ENCODE data around the gene KCTD8. TPM values are rescaled to one million over a fixed set of nuclear protein-coding genes. Genes with fewer than 3 reads are reported as not detected.

The KCTD8 gene
- total RNA-seq, 2 donors from 2014 or later, result not detected

- Mint-ChIP-seq H3K27me3 (no peaks in the 10 kb centered on the region), H3K4me3 (no peak overlapping the region), H3K27ac (no peak overlapping the region), H3K9me3 (no peaks in the 10 kb centered on the region), H3K4me1 (no peaks in the 10 kb centered on the region), H3K36me3 (ENCODE audit: low read depth) (no peaks in the 10 kb centered on the region)
- no peak for ATAC-seq (replicated peaks)
These were observed 285.9 kb downstream of the KCTD8 start for GRCh38 chr4:44162538-44163270.

GRCh38 chr4:44161756-44162155, 286.9 kb downstream of the KCTD8 start:
- H3K36me3 Mint-ChIP-seq (ENCODE audit: low read depth), result no peaks in the 10 kb centered on the region
- no peaks in the 10 kb centered on the region for H3K27me3 Mint-ChIP-seq
- H3K27ac Mint-ChIP-seq, result no peak overlapping the region
- no peak overlapping the region for H3K4me3 Mint-ChIP-seq
- no peak for ATAC-seq (replicated peaks)
- H3K9me3 Mint-ChIP-seq, result peaks cover 5% of the 10 kb centered on the region
- no peaks in the 10 kb centered on the region for H3K4me1 Mint-ChIP-seq

- H3K27ac Mint-ChIP-seq, result no peak overlapping the region
- H3K36me3 Mint-ChIP-seq (ENCODE audit: low read depth), result no peaks in the 10 kb centered on the region
- H3K9me3 Mint-ChIP-seq, result peaks cover 9% of the 10 kb centered on the region
- no peak for ATAC-seq (replicated peaks)
- no peak overlapping the region for H3K4me3 Mint-ChIP-seq
- no peaks in the 10 kb centered on the region for H3K27me3 Mint-ChIP-seq
- no peaks in the 10 kb centered on the region for H3K4me1 Mint-ChIP-seq
These were observed 287.7 kb downstream of the KCTD8 start for GRCh38 chr4:44160776-44161367.

GRCh38 chr4:44159991-44160390, 288.6 kb downstream of the KCTD8 start:
- Mint-ChIP-seq H3K4me1 (no peaks in the 10 kb centered on the region), H3K4me3 (no peak overlapping the region), H3K36me3 (ENCODE audit: low read depth) (no peaks in the 10 kb centered on the region), H3K27me3 (no peaks in the 10 kb centered on the region), H3K27ac (no peak overlapping the region), H3K9me3 (peaks cover 10% of the 10 kb centered on the region)
- no peak for ATAC-seq (replicated peaks)

- no peak for ATAC-seq (replicated peaks)
- Mint-ChIP-seq H3K4me1 (no peaks in the 10 kb centered on the region), H3K27me3 (no peaks in the 10 kb centered on the region), H3K4me3 (no peak overlapping the region), H3K36me3 (ENCODE audit: low read depth) (no peaks in the 10 kb centered on the region), H3K27ac (no peak overlapping the region), H3K9me3 (peaks cover 10% of the 10 kb centered on the region)
These were observed 290.9 kb downstream of the KCTD8 start for GRCh38 chr4:44157611-44158277.

GRCh38 chr4:44150091-44150576, 298.5 kb downstream of the KCTD8 start:
- Mint-ChIP-seq H3K27ac (no peak overlapping the region), H3K36me3 (ENCODE audit: low read depth) (no peaks in the 10 kb centered on the region), H3K4me1 (no peaks in the 10 kb centered on the region), H3K27me3 (no peaks in the 10 kb centered on the region), H3K4me3 (no peak overlapping the region), H3K9me3 (peaks cover 19% of the 10 kb centered on the region)
- no peak for ATAC-seq (replicated peaks)

GRCh38 chr4:44149282-44149681, 299.3 kb downstream of the KCTD8 start:
- Mint-ChIP-seq H3K27ac (no peak overlapping the region), H3K27me3 (no peaks in the 10 kb centered on the region), H3K36me3 (ENCODE audit: low read depth) (no peaks in the 10 kb centered on the region), H3K4me3 (no peak overlapping the region), H3K4me1 (no peaks in the 10 kb centered on the region), H3K9me3 (peaks cover 19% of the 10 kb centered on the region)
- no peak for ATAC-seq (replicated peaks)

GRCh38 chr4:44147571-44148075, 301.0 kb downstream of the KCTD8 start:
- peaks cover 19% of the 10 kb centered on the region for H3K9me3 Mint-ChIP-seq
- ATAC-seq (replicated peaks), result no peak
- H3K36me3 Mint-ChIP-seq (ENCODE audit: low read depth), result no peaks in the 10 kb centered on the region
- no peak overlapping the region for H3K4me3 Mint-ChIP-seq
- H3K27me3 Mint-ChIP-seq, result no peaks in the 10 kb centered on the region
- H3K27ac Mint-ChIP-seq, result no peak overlapping the region
- no peaks in the 10 kb centered on the region for H3K4me1 Mint-ChIP-seq

GRCh38 chr4:44146516-44146915, 302.1 kb downstream of the KCTD8 start:
- Mint-ChIP-seq H3K9me3 (peaks cover 19% of the 10 kb centered on the region), H3K27ac (no peak overlapping the region), H3K27me3 (no peaks in the 10 kb centered on the region), H3K36me3 (ENCODE audit: low read depth) (no peaks in the 10 kb centered on the region), H3K4me3 (no peak overlapping the region), H3K4me1 (no peaks in the 10 kb centered on the region)
- ATAC-seq (replicated peaks), result no peak

- Mint-ChIP-seq H3K9me3 (peaks cover 19% of the 10 kb centered on the region), H3K27me3 (no peaks in the 10 kb centered on the region), H3K4me3 (no peak overlapping the region), H3K4me1 (no peaks in the 10 kb centered on the region), H3K27ac (no peak overlapping the region), H3K36me3 (ENCODE audit: low read depth) (no peaks in the 10 kb centered on the region)
- no peak for ATAC-seq (replicated peaks)
These were observed 302.7 kb downstream of the KCTD8 start for GRCh38 chr4:44145868-44146267.

- H3K9me3 Mint-ChIP-seq, result peaks cover 15% of the 10 kb centered on the region
- no peak for ATAC-seq (replicated peaks)
- H3K27ac Mint-ChIP-seq, result no peak overlapping the region
- no peak overlapping the region for H3K4me3 Mint-ChIP-seq
- H3K4me1 Mint-ChIP-seq, result no peaks in the 10 kb centered on the region
- H3K36me3 Mint-ChIP-seq (ENCODE audit: low read depth), result no peaks in the 10 kb centered on the region
- no peaks in the 10 kb centered on the region for H3K27me3 Mint-ChIP-seq
These were observed 316.1 kb downstream of the KCTD8 start for GRCh38 chr4:44132526-44132925.

Other genes with a start within 250 kb of the KCTD8 start
- gene YIPF7, start 202.8 kb upstream of the KCTD8 start, total RNA-seq, result under 1 TPM; 0.34 to 0.45 TPM
- 10 to 100 TPM; 35.4 to 38.9 TPM for gene GUF1, start 229.6 kb upstream of the KCTD8 start, total RNA-seq

Data from activated T-helper 17 cell treated with anti-CD3 and anti-CD28 coated beads, Interleukin-2, amount 50 U/mL, for 72 hours (primary cell).